Ovary (tissue), 9 donors: ENCODE data around the gene CTTN. TPM values are rescaled to one million over a fixed set of nuclear protein-coding genes. Genes with fewer than 3 reads are reported as not detected.

Experiments used
- DNase-seq, 5 donors: peaks; one replicate each; pipeline ENCODE4 v3.0.0-alpha.2; 2019 to 2020
- H3K27ac ChIP-seq, 2 donors: fragments of 200-600 bp; one replicate each; pipeline versions ENCODE4 v1.5.1 to v1.8.0; 2019 to 2022
- H3K27me3 ChIP-seq: fragments of 200-600 bp; one replicate; pipeline ENCODE4 v1.8.0; 2022
- H3K36me3 ChIP-seq: fragments of 200-600 bp; sonication (generic); one replicate; pipeline ENCODE4 v1.5.1; 2019
- H3K4me1 ChIP-seq: one replicate; pipeline ENCODE4 v1.8.1; 2013; ENCODE audit warnings: mild to moderate bottlenecking, moderate library complexity; ENCODE audit not compliant: insufficient read depth
- H3K4me3 ChIP-seq: fragments of 200-600 bp; sonication (generic); one replicate; pipeline ENCODE4 v1.5.1; 2017
- H3K9me3 ChIP-seq, 2 donors: fragments of 200-600 bp in 1 of 2; sonication (generic) in 1 of 2; one replicate each; pipeline versions ENCODE4 v1.5.1 to v1.8.1; 2013 to 2019; ENCODE audit warnings: mild to moderate bottlenecking in 1 of 2, moderate library complexity in 1 of 2
- EP300 ChIP-seq: sonication (generic); formaldehyde crosslinking; IDR thresholded peaks from one replicate; pipeline ENCODE4 v1.6.1; 2017; ENCODE audit warnings: antibody characterized with exemption
- POLR2A ChIP-seq: fragments of 450-650 bp; IDR thresholded peaks from one replicate; pipeline ENCODE4 v1.6.1; 2017; ENCODE audit warnings: antibody characterized with exemption, mild to moderate bottlenecking, moderate library complexity
- WGBS, 3 donors: extraction: QIAGEN DNeasy Blood & Tissue Kit in 1 of 3; methylation state at CpG; one replicate each; pipeline versions ENCODE4 v1.1.5 to v1.1.7; 2013 to 2017; 5-methylcytosine and 5-hydroxymethylcytosine counted together
- intact Hi-C, 4 donors: fragments of 100-400 bp; cut with DNase I; formaldehyde crosslinking; loops; one replicate each; pipeline versions ENCODE4 v1.11.0 to v1.15.1; 2022 to 2023
- polyA plus RNA-seq, 2 donors: library from polyadenylated mRNA; stranded (reverse); fragments of 200-250 nt in 1 of 2; fragments of 350-450 nt in 1 of 2; fragmentation: Illumina TruSeq in 1 of 2; extraction: RNeasy Lipid Tissue Mini Kit (QIAGEN cat#74804) in 1 of 2; gene quantifications; one replicate each; pipeline ENCODE4 v1.2.3, GENCODE V29; 2013 to 2014
- total RNA-seq, 7 donors: library from RNA; depleted of rRNA in 2 of 7; stranded (reverse); fragments of >200 nt in 2 of 7; fragmentation: NEBNext Ultra II Directional in 3 of 7; extraction: Animal tissue kit (Norgen Biotek cat#: 25700) in 3 of 7; gene quantifications; one replicate each; pipeline versions ENCODE4 v1.1.0 to v1.2.4, GENCODE V29; 2016 to 2023
- TF ChIP-seq, protein P1 (sequence below), 3 donors: fragments of 450-650 bp in 2 of 3; fragments of 200-600 bp in 1 of 3; IDR thresholded peaks; one replicate each; pipeline versions ENCODE4 v1.5.1 to v1.8.0; 2016 to 2022; ENCODE audit warnings: antibody characterized with exemption in 3 of 3, mild to moderate bottlenecking in 1 of 3
- donor health status: DM: no; HTN: no; CAD: no; lungs with moderate emphysema.
- donor health status: DM: no; HTN: no; CAD: no.
- donor health status: Bipolar disorder and iron deficiency.
- donor health status: DM: yes; HTN: yes; CAD: no.
- donor health status: DM: no; HTN: no; CAD: no.
- donor health status: DM: yes; HTN: yes; CAD: no.

The CTTN gene
- total and polyA plus RNA-seq, 9 donors = 129 to 321 (median 205) TPM

GRCh38 chr11:70460964-70461363, 62.6 kb downstream of the CTTN start:
- Histone ChIP-seq H3K27me3 (no peaks in the 10 kb centered on the region), H3K4me3 (no peak overlapping the region), H3K4me1 (no peaks in the 10 kb centered on the region), H3K9me3 (no peaks in the 10 kb centered on the region), H3K27ac (no peak overlapping the region), H3K36me3 (no peaks in the 10 kb centered on the region)
- intact Hi-C loops = loop anchor here in 2 of 4 donors (5.0 to 10.0 kb wide), 2 partner anchors 296 to 546 kb away; no protein-coding TSS in a partner anchor
- TF ChIP-seq EP300 (no peak), POLR2A (no peak)
- TF ChIP-seq, protein P1, sequence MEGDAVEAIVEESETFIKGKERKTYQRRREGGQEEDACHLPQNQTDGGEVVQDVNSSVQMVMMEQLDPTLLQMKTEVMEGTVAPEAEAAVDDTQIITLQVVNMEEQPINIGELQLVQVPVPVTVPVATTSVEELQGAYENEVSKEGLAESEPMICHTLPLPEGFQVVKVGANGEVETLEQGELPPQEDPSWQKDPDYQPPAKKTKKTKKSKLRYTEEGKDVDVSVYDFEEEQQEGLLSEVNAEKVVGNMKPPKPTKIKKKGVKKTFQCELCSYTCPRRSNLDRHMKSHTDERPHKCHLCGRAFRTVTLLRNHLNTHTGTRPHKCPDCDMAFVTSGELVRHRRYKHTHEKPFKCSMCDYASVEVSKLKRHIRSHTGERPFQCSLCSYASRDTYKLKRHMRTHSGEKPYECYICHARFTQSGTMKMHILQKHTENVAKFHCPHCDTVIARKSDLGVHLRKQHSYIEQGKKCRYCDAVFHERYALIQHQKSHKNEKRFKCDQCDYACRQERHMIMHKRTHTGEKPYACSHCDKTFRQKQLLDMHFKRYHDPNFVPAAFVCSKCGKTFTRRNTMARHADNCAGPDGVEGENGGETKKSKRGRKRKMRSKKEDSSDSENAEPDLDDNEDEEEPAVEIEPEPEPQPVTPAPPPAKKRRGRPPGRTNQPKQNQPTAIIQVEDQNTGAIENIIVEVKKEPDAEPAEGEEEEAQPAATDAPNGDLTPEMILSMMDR (IDR thresholded peaks at IDR 0.05) = no peak
- 26 to 32% (median 30%) methylated on average over 10 of the region's 10 CpGs for WGBS, 3 donors
- no peak for DNase-seq

DNA sequence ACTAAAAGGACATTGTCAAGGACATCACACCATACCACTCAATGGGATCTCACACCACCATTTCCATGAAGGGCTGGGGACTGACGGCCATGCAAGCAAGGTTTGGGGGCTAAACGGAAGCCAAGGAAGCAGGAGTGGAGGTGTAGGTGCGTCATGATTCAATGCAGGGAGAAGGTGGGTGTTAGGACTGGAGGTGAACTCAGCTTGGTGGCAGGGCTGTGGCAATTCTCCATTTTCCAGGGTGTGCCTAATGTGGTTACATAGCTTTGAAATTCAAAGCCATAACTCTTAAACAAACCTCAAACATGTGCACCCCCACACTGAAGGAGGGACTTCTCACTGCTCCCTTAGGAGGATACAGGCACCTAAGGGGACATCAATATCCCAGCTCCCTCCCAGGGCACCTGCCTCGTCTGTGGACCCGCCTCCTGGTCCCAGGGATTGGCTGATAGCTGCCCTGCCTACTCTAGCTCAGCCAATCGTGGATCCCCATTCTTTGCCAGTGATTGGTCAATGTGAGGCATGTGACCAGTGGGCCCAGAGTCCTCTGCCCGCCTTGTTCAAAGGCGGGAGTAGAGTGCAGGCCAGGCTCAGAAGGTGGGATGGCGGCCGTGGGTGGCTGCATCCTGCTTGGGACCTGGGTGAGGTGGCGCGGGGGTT, 64.6 kb downstream of the CTTN start:
- WGBS, 3 donors = 86 to 94% (median 90%) methylated on average over 12 of the region's 12 CpGs
- intact Hi-C loops = loop anchor here in 2 of 4 donors (5.0 to 10.0 kb wide), 2 partner anchors 294 to 548 kb away; no protein-coding TSS in a partner anchor
- H3K4me1 ChIP-seq = no peaks in the 10 kb centered on the region
- TF ChIP-seq POLR2A = no peak
- TF ChIP-seq, protein P1 (IDR thresholded peaks at IDR 0.05) = no peak
- no peak for TF ChIP-seq EP300
- H3K9me3 ChIP-seq = no peaks in the 10 kb centered on the region
- H3K27me3 ChIP-seq = no peaks in the 10 kb centered on the region
- no peaks in the 10 kb centered on the region for H3K36me3 ChIP-seq
- no peak overlapping the region for H3K27ac ChIP-seq
- no peak overlapping the region for H3K4me3 ChIP-seq
- DNase-seq = no peak

- Histone ChIP-seq H3K4me3 (no peak overlapping the region), H3K27ac (no peak overlapping the region), H3K4me1 (no peaks in the 10 kb centered on the region), H3K36me3 (no peaks in the 10 kb centered on the region), H3K9me3 (no peaks in the 10 kb centered on the region), H3K27me3 (no peaks in the 10 kb centered on the region)
- DNase-seq = no peak
- WGBS, 3 donors = 90 to 91% (median 90%) methylated on average over 60 to 61 of the region's 61 CpGs
- intact Hi-C loops = loop anchor here in 2 of 4 donors (5.0 to 10.0 kb wide), 2 partner anchors 294 to 549 kb away; no protein-coding TSS in a partner anchor
- TF ChIP-seq, protein P1 (IDR thresholded peaks at IDR 0.05) = no peak
- TF ChIP-seq POLR2A = no peak
- no peak for TF ChIP-seq EP300
Observed at GRCh38 chr11:70463478-70464255, 65.3 kb downstream of the CTTN start.

DNA sequence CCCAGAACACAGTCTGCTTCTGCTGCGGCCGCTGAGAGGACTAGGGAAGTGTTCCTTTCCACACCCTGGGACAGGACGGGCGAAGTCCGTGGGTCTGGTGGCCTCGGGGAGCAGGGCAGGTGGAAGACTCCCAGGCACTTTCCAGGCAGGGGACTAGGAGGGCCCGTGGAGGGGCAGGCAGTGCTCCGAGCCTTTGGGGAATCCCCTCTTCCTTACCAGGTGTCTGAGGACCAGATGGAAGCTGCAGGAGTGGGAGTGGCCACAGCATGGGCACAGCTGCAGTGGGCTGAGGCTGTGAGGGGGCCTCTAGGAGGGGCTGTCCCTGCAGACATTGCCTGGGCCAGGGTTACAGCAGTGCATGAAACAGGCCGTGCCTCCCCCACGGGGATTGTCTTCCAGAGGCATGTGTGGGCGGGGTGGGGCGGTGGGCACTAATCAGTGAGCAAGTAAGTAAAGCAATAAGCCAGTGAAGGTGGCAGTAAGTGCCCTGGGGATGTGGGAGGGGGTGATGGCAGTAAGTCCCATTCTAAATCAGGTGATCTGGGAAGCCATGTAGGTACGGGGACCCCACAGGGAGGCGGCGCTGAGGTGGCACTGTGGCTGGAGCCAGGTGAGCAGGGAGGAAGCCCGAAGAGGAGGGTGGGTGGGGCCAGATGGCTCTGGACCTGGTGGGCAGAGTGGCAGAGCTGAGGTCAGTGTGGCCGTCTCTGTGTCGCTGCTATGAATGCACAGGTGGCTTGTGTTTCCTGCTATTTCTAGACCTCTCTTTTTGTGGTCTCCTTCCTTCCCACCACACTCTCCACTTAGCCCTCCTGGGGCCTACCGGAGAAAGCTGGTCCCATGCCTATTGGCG, 66.4 kb downstream of the CTTN start:
- TF ChIP-seq, protein P1 (IDR thresholded peaks at IDR 0.05) = no peak
- TF ChIP-seq POLR2A = no peak
- no peak for TF ChIP-seq EP300
- 58 to 67% (median 58%) methylated on average over 19 to 20 of the region's 20 CpGs for WGBS, 3 donors
- DNase-seq = no peak
- Histone ChIP-seq H3K36me3 (no peaks in the 10 kb centered on the region), H3K27me3 (no peaks in the 10 kb centered on the region), H3K9me3 (no peaks in the 10 kb centered on the region), H3K4me3 (no peak overlapping the region), H3K4me1 (no peaks in the 10 kb centered on the region), H3K27ac (no peak overlapping the region)
- intact Hi-C loops = loop anchor here in 3 of 4 donors (5.0 to 10.0 kb wide), 2 partner anchors 293 to 550 kb away; no protein-coding TSS in a partner anchor
